A673 (cell line): ENCODE results near the gene TOR4A. TPM values are rescaled to one million over a fixed set of nuclear protein-coding genes. Genes with fewer than 3 reads are reported as not detected.

Source experiments
- BruUV-seq: library from RNA; stranded (reverse); fragments of 400-500 nt; replicated peaks from 2 replicates; lab custom pipeline; 2021; lab: Mats Ljungman, UMichigan
- CTCF ChIA-PET: fragments of 300-600 bp; sonication (Branson Sonifier 250); formaldehyde crosslinking; loops from one replicate; lab custom pipeline; 2022; ENCODE audit warnings: antibody characterized with exemption; lab: Charles Lee
- POLR2A ChIA-PET: fragments of 300-600 bp; sonication (Branson Sonifier 250); formaldehyde crosslinking; loops from one replicate; lab custom pipeline; 2022; ENCODE audit warnings: antibody characterized with exemption; ENCODE audit not compliant: low non-redundant PET; lab: Charles Lee
- DNase-seq: peaks from one replicate; pipeline ENCODE4 v3.0.0-alpha.2; 2015; ENCODE audit warnings: low spot score
- H3K27ac ChIP-seq: fragments of 200-600 bp; sonication (generic); 2 replicates; pipeline ENCODE4 v1.5.1; 2016; ENCODE audit warnings: mixed run types, low read depth, mild to moderate bottlenecking, mixed read lengths, antibody characterized with exemption, low read length; ENCODE audit not compliant: poor library complexity, severe bottlenecking
- H3K27me3 ChIP-seq: fragments of 200-600 bp; sonication (generic); replicated peaks from 2 replicates; pipeline ENCODE4 v1.6.1; 2017; ENCODE audit warnings: mixed run types, low read depth, mild to moderate bottlenecking, mixed read lengths, antibody characterized with exemption, low read length; ENCODE audit not compliant: insufficient read depth, poor library complexity
- H3K36me3 ChIP-seq: fragments of 200-600 bp; sonication (generic); 2 replicates; pipeline ENCODE4 v1.6.1; 2016; ENCODE audit warnings: mixed run types, mild to moderate bottlenecking, mixed read lengths, antibody characterized with exemption, low read length; ENCODE audit not compliant: insufficient read depth, poor library complexity, severe bottlenecking
- H3K4me1 ChIP-seq: fragments of 200-600 bp; sonication (generic); 2 replicates; pipeline ENCODE4 v1.6.1; 2017; ENCODE audit warnings: mixed run types, mild to moderate bottlenecking, mixed read lengths, antibody characterized with exemption, low read length; ENCODE audit not compliant: insufficient read depth, poor library complexity, severe bottlenecking
- H3K4me3 ChIP-seq: fragments of 200-600 bp; sonication (generic); 2 replicates; pipeline ENCODE4 v1.5.1; 2016; ENCODE audit warnings: low read depth, mixed run types, mild to moderate bottlenecking, mixed read lengths, low read length; ENCODE audit not compliant: poor library complexity, severe bottlenecking
- H3K9me3 ChIP-seq: fragments of 200-600 bp; sonication (generic); 2 replicates; pipeline ENCODE4 v1.6.1; 2016; ENCODE audit warnings: mixed run types, low read depth, mild to moderate bottlenecking, mixed read lengths, antibody characterized with exemption, low read length; ENCODE audit not compliant: poor library complexity, severe bottlenecking
- CTCF ChIP-seq: fragments of 300-800, 200-600 bp; sonication (generic); conservative IDR thresholded peaks from 2 replicates; pipeline ENCODE4 v1.5.1; 2017; ENCODE audit warnings: low read depth, mild to moderate bottlenecking, antibody characterized with exemption, low read length, moderate library complexity, mixed read lengths
- EZH2 ChIP-seq: fragments of 200-600 bp; sonication (generic); IDR thresholded peaks from 2 replicates; pipeline ENCODE4 v1.6.1; 2017; ENCODE audit warnings: borderline replicate concordance, low read depth, mild to moderate bottlenecking, mixed read lengths, antibody characterized with exemption, low read length; ENCODE audit not compliant: poor library complexity, severe bottlenecking
- intact Hi-C: fragments of 100-400 bp; cut with micrococcal nuclease; formaldehyde crosslinking; loops from one replicate; pipeline ENCODE4 v1.10.0; 2022; ENCODE audit not compliant: unreplicated experiment
- total RNA-seq: library from RNA; stranded (reverse); gene quantifications from 2 replicates; pipeline ENCODE4 v1.2.3, GENCODE V29; 2021

TOR4A gene
- total RNA-seq, 1 experiment from 2014 or later: 0.82 TPM

GRCh38 chr9:137306850-137307254 is 29.3 kb downstream of the TOR4A start:
- ChIA-PET POLR2A (no interaction called here), CTCF (no interaction called here)
- intact Hi-C loops: no loop called here
- Histone ChIP-seq H3K9me3 (no peaks in the 10 kb centered on the region), H3K4me3 (no peak overlapping the region), H3K36me3 (no peaks in the 10 kb centered on the region), H3K27ac (no peak overlapping the region), H3K27me3 (no peaks in the 10 kb centered on the region), H3K4me1 (peaks cover 41% of the 10 kb centered on the region)
- DNase-seq: no peak
- no TSS peak for BruUV-seq
- TF ChIP-seq CTCF: no peak
- TF ChIP-seq EZH2: no peak

- CTCF ChIA-PET: no interaction called here
- Histone ChIP-seq H3K36me3 (no peaks in the 10 kb centered on the region), H3K4me3 (no peak overlapping the region), H3K27ac (no peak overlapping the region), H3K9me3 (no peaks in the 10 kb centered on the region), H3K4me1 (peaks cover 40% of the 10 kb centered on the region), H3K27me3 (no peaks in the 10 kb centered on the region)
- DNase-seq: no peak
- POLR2A ChIA-PET: no interaction called here
- no peak for TF ChIP-seq CTCF
- no TSS peak for BruUV-seq
- intact Hi-C loops: no loop called here
Measured at GRCh38 chr9:137307255-137308056, 29.9 kb downstream of the TOR4A start.

GRCh38 chr9:137308057-137308619 is 30.6 kb downstream of the TOR4A start:
- no peak overlapping the region for H3K27ac ChIP-seq
- no peaks in the 10 kb centered on the region for H3K36me3 ChIP-seq
- no peak overlapping the region for H3K4me3 ChIP-seq
- TF ChIP-seq CTCF (no peak), EZH2 (no peak)
- CTCF ChIA-PET: no interaction called here
- BruUV-seq: no TSS peak
- no peaks in the 10 kb centered on the region for H3K27me3 ChIP-seq
- DNase-seq: no peak
- intact Hi-C loops: no loop called here
- peaks cover 33% of the 10 kb centered on the region for H3K4me1 ChIP-seq
- H3K9me3 ChIP-seq: no peaks in the 10 kb centered on the region
- POLR2A ChIA-PET: no interaction called here
